Testis (tissue), 3 donors: Measurements from ENCODE around the gene TMOD2. TPM values are rescaled to one million over a fixed set of nuclear protein-coding genes. Genes with fewer than 3 reads are reported as not detected.

Source experiments
- DNase-seq: peaks from one replicate; pipeline ENCODE4 v3.0.0-alpha.2; 2019
- H3K27ac ChIP-seq, 2 donors: fragments of 200-600 bp; sonication (generic); one replicate each; pipeline ENCODE4 v1.5.1; 2019
- H3K27me3 ChIP-seq: fragments of 200-600 bp; sonication (generic); one replicate; pipeline ENCODE4 v1.5.1; 2019
- H3K36me3 ChIP-seq: fragments of 200-600 bp; sonication (generic); one replicate; pipeline ENCODE4 v1.5.1; 2017; ENCODE audit warnings: low read depth; ENCODE audit errors: missing control alignments
- H3K4me1 ChIP-seq: fragments of 200-600 bp; sonication (generic); one replicate; pipeline ENCODE4 v1.5.1; 2019
- H3K4me3 ChIP-seq, 2 donors: fragments of 200-600 bp; sonication (generic); one replicate each; pipeline ENCODE4 v1.5.1; 2017 to 2019
- H3K9me3 ChIP-seq: fragments of 200-600 bp; sonication (generic); one replicate; pipeline ENCODE4 v1.5.1; 2017
- CTCF ChIP-seq, 3 experiments: fragments of 450-650 bp in 2 of 3; fragments of 200-600 bp in 1 of 3; sonication (generic) in 1 of 3; IDR thresholded peaks; one replicate each; pipeline ENCODE4 v1.5.1; 2016 to 2019; ENCODE audit warnings: antibody characterized with exemption in 3 of 3, mild to moderate bottlenecking in 2 of 3, moderate library complexity in 1 of 3
- POLR2A ChIP-seq: fragments of 450-650 bp; IDR thresholded peaks from one replicate; pipeline ENCODE4 v1.6.1; 2017; ENCODE audit warnings: antibody characterized with exemption, mild to moderate bottlenecking, moderate library complexity
- WGBS, 2 donors: methylation state at CpG; one replicate each; pipeline ENCODE4 v1.1.5; 2018; 5-methylcytosine and 5-hydroxymethylcytosine counted together
- intact Hi-C: fragments of 100-400 bp; cut with DNase I; formaldehyde crosslinking; loops from one replicate; pipeline ENCODE4 v1.15.1; 2023; ENCODE audit warnings: low total_unique reads
- polyA plus RNA-seq: library from polyadenylated mRNA; stranded (reverse); fragments of 350-450 nt; fragmentation: Illumina TruSeq; extraction: RNeasy Lipid Tissue Mini Kit (QIAGEN cat#74804); gene quantifications from one replicate; pipeline ENCODE4 v1.2.3, GENCODE V29; 2014; ENCODE audit warnings: low read depth, low replicate concordance; ENCODE audit not compliant: insufficient read depth
- total RNA-seq, 2 donors: library from RNA; depleted of rRNA; stranded (reverse); fragments of >200 nt; gene quantifications; one replicate each; pipeline ENCODE4 v1.2.3, GENCODE V29; 2016

The TMOD2 gene
- total and polyA plus RNA-seq, 3 donors from 2014 or later: 5.8 to 6.4 (median 5.9) TPM

GRCh38 chr15:51833772-51834171 lies 82.4 kb downstream of the TMOD2 start:
- no peak for DNase-seq
- no peak for TF ChIP-seq CTCF (IDR thresholded peaks at IDR 0.05)
- no peak for TF ChIP-seq POLR2A
- no peak overlapping the region for H3K27ac ChIP-seq
- H3K9me3 ChIP-seq: no peaks in the 10 kb centered on the region
- H3K4me1 ChIP-seq: peaks cover 13% of the 10 kb centered on the region
- no peak overlapping the region for H3K4me3 ChIP-seq
- no peaks in the 10 kb centered on the region for H3K27me3 ChIP-seq
- H3K36me3 ChIP-seq: no peaks in the 10 kb centered on the region
- intact Hi-C loops: no loop called here
- WGBS, 2 donors: 84 to 93% methylated on average over 1 of the region's 1 CpG

- Histone ChIP-seq H3K27ac (no peak overlapping the region), H3K27me3 (no peaks in the 10 kb centered on the region), H3K9me3 (no peaks in the 10 kb centered on the region), H3K4me3 (no peak overlapping the region), H3K36me3 (no peaks in the 10 kb centered on the region), H3K4me1 (peaks cover 8% of the 10 kb centered on the region)
- TF ChIP-seq POLR2A (no peak), CTCF (IDR thresholded peaks at IDR 0.05) (no peak)
- 43 to 52% methylated on average over 4 of the region's 4 CpGs for WGBS, 2 donors
- no peak for DNase-seq
- intact Hi-C loops: no loop called here
These were observed 86.4 kb downstream of the TMOD2 start for GRCh38 chr15:51837792-51838251.

- DNase-seq: no peak
- intact Hi-C loops: no loop called here
- Histone ChIP-seq H3K4me3 (no peak overlapping the region), H3K27ac (no peak overlapping the region), H3K27me3 (no peaks in the 10 kb centered on the region), H3K36me3 (no peaks in the 10 kb centered on the region), H3K9me3 (no peaks in the 10 kb centered on the region), H3K4me1 (peaks cover 9% of the 10 kb centered on the region)
- TF ChIP-seq CTCF (IDR thresholded peaks at IDR 0.05) (no peak), POLR2A (no peak)
- 68 to 91% methylated on average over 2 of the region's 2 CpGs for WGBS, 2 donors
These were observed 86.9 kb downstream of the TMOD2 start for GRCh38 chr15:51838270-51838669.

DNA sequence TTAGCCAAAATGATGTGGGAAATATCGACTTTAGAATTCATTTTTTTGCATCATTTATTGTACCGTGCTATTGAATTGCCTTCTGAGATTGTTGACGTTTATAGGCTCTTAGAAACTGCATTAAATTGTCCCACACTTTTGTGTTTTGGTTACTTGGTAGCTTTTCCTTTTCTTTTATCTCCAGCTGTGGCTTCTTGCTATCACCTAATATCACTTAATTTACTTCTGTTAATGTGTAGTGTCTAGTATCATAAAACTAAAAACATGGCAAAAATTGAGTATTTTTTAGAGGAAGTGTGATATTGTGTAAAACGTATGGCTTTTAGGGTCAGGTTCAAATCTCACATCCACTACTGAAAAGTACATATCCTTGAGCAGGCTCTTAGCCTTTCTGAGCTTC lies 89.3 kb downstream of the TMOD2 start:
- no peak for DNase-seq
- Histone ChIP-seq H3K27me3 (no peaks in the 10 kb centered on the region), H3K9me3 (no peaks in the 10 kb centered on the region), H3K36me3 (no peaks in the 10 kb centered on the region), H3K4me1 (peaks cover 9% of the 10 kb centered on the region), H3K27ac (no peak overlapping the region), H3K4me3 (no peak overlapping the region)
- intact Hi-C loops: no loop called here
- no peak for TF ChIP-seq POLR2A
- no peak for TF ChIP-seq CTCF (IDR thresholded peaks at IDR 0.05)
- 75 to 82% methylated on average over 4 of the region's 4 CpGs for WGBS, 2 donors

DNA sequence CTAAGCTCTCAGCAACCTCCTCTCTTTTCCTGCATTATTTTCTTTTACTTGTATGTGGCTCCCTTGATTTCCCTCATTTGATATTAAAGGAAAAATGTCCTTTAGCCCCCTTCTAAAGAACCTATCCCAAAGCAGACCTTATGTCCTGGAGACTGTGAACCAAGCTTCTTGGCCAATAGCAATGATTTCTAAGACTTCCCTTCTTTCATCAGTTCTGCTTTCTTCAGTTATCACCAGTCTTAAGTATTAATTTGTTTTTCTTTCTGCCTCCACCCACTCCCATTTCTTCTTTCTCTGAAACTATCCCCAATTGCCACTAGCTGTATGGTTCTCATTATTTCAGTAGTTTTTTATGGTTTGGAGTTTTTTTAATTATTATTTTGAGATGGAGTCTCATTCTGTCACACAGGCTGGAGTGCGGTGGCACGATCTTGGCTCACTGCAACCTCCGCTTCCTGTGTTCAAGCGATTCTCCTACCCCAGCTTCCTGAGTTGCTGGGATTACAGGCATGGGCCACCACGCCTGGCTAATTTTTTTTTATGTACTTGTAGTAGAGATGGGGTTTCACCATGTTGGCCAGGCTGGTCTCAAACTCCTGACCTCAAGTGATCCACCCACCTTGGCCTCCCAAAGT lies 90.1 kb downstream of the TMOD2 start:
- H3K4me3 ChIP-seq: no peak overlapping the region
- peaks cover 14% of the 10 kb centered on the region for H3K4me1 ChIP-seq
- no peaks in the 10 kb centered on the region for H3K36me3 ChIP-seq
- intact Hi-C loops: no loop called here
- H3K9me3 ChIP-seq: no peaks in the 10 kb centered on the region
- no peak for DNase-seq
- no peak overlapping the region for H3K27ac ChIP-seq
- 74 to 89% methylated on average over 5 of the region's 5 CpGs for WGBS, 2 donors
- no peaks in the 10 kb centered on the region for H3K27me3 ChIP-seq
- TF ChIP-seq CTCF (IDR thresholded peaks at IDR 0.05) (no peak), POLR2A (no peak)
